ENCODE measurements around the gene OVOL2. TPM values are rescaled to one million over a fixed set of nuclear protein-coding genes. Genes with fewer than 3 reads are reported as not detected.

The OVOL2 gene
- total RNA-seq, 2 experiments from 2014 or later, result not detected

DNA sequence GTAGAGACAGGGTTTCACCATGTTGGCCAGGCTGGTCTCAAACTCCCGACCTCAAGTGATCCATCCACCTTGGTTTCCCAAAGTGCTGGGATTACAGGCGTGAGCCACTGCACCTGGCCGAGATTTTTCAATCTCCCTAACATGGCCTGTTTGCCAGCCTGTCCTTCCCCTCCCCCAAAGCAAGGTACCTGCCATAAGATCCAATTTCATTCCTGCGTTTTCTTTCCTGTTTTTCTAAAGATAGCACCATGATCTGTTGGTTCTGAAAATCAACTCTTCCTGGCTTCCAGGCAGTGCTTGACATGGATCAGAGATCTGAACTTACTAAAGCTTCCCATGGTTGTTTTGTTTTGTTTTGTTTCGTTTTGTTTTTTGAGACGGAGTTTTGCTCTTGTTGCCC is 81.4 kb downstream of the OVOL2 start:
- H3K9me3 Mint-ChIP-seq, result no peaks in the 10 kb centered on the region
- peaks cover 24% of the 10 kb centered on the region for H3K4me1 Mint-ChIP-seq (ENCODE audit: low read depth)
- no peak overlapping the region for H3K27ac Mint-ChIP-seq
- DNase-seq (no peak), ATAC-seq (no peak)
- no peak overlapping the region for H3K4me3 Mint-ChIP-seq
- CTCF ChIA-PET, result no interaction called here
- TF ChIP-seq, protein P1, sequence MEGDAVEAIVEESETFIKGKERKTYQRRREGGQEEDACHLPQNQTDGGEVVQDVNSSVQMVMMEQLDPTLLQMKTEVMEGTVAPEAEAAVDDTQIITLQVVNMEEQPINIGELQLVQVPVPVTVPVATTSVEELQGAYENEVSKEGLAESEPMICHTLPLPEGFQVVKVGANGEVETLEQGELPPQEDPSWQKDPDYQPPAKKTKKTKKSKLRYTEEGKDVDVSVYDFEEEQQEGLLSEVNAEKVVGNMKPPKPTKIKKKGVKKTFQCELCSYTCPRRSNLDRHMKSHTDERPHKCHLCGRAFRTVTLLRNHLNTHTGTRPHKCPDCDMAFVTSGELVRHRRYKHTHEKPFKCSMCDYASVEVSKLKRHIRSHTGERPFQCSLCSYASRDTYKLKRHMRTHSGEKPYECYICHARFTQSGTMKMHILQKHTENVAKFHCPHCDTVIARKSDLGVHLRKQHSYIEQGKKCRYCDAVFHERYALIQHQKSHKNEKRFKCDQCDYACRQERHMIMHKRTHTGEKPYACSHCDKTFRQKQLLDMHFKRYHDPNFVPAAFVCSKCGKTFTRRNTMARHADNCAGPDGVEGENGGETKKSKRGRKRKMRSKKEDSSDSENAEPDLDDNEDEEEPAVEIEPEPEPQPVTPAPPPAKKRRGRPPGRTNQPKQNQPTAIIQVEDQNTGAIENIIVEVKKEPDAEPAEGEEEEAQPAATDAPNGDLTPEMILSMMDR (IDR thresholded peaks at IDR 0.05), result no peak
- H3K27me3 Mint-ChIP-seq, result no peaks in the 10 kb centered on the region
- intact Hi-C loops (cut with micrococcal nuclease), result no loop called here
- peaks cover 48% of the 10 kb centered on the region for H3K36me3 Mint-ChIP-seq (ENCODE audit: low read depth)
- POLR2A ChIA-PET, result interaction anchor here (0.6 kb wide), 1 partner anchor 87 kb away, joined by 3 read pairs; no protein-coding TSS in a partner anchor

Other genes with a start within 250 kb of the OVOL2 start
- 100 to 1,000 TPM; 222 to 249 TPM for gene SNX5, start 89.1 kb downstream of the OVOL2 start, total RNA-seq
- gene MGME1, start 88.9 kb downstream of the OVOL2 start, total RNA-seq, result 10 to 100 TPM; 28.2 to 30.5 TPM
- gene KAT14, start 79.9 kb upstream of the OVOL2 start, total RNA-seq, result 10 to 100 TPM; 17.9 to 18.4 TPM
- gene PET117, start 79.9 kb upstream of the OVOL2 start, total RNA-seq, result 10 to 100 TPM; 17.2 to 19.4 TPM
- 1 to 10 TPM; 8.0 TPM for gene ZNF133, start 230.6 kb upstream of the OVOL2 start, total RNA-seq